H1 (cell line): Measurements from ENCODE around the gene TEDDM1. TPM values are rescaled to one million over a fixed set of nuclear protein-coding genes. Genes with fewer than 3 reads are reported as not detected.
A peak's percentile ranks its signal among the peaks of the same experiment; 100 is the strongest.

Experiments
- CTCF ChIA-PET: fragments of 300-600 bp; sonication (Branson Sonifier 250); formaldehyde crosslinking; loops from one replicate; lab custom pipeline; 2021; ENCODE audit not compliant: partially characterized antibody; lab: Charles Lee
- POLR2A ChIA-PET: fragments of 300-600 bp; sonication (Branson Sonifier 250); formaldehyde crosslinking; loops from one replicate; lab custom pipeline; 2021; ENCODE audit warnings: inconsistent platforms; ENCODE audit not compliant: partially characterized antibody; lab: Charles Lee
- DNase-seq, 2 experiments: peaks; one replicate each; pipeline versions ENCODE4 v3.0.0 to v3.0.0-alpha.2; 2010 to 2022; ENCODE audit warnings: low spot score in 2 of 2, low read depth in 1 of 2, mixed read lengths in 1 of 2
- FAIRE-seq: peaks from 2 replicates; lab custom pipeline; 2011; peaks lifted over from hg19 to GRCh38; lab: Jason Lieb, UNC
- H2AFZ ChIP-seq: 2 replicates; pipeline ENCODE4 v1.8.1; 2012; ENCODE audit warnings: low read length, inconsistent platforms
- H2AK5ac ChIP-seq: 2 replicates; pipeline ENCODE4 v1.6.1; 2013; ENCODE audit warnings: low read depth, low read length
- H2BK120ac ChIP-seq: replicated peaks from 2 replicates; pipeline ENCODE3; 2013; ENCODE audit warnings: low read depth, low read length, inconsistent platforms
- H2BK12ac ChIP-seq: 2 replicates; pipeline ENCODE4 v1.6.1; 2013; ENCODE audit warnings: low read depth, low read length
- H2BK15ac ChIP-seq: 2 replicates; pipeline ENCODE4 v1.6.1; 2013; ENCODE audit warnings: low read length
- H2BK20ac ChIP-seq: 2 replicates; pipeline ENCODE4 v1.6.1; 2013; ENCODE audit warnings: low read length
- H2BK5ac ChIP-seq: 2 replicates; pipeline ENCODE4 v1.6.1; 2013; ENCODE audit warnings: low read depth, low read length
- H3K14ac ChIP-seq: 2 replicates; pipeline ENCODE4 v1.6.1; 2013; ENCODE audit warnings: inconsistent platforms; ENCODE audit not compliant: insufficient read length
- H3K18ac ChIP-seq: 2 replicates; pipeline ENCODE4 v1.6.1; 2013; ENCODE audit warnings: low read length; ENCODE audit errors: extremely low read depth
- H3K23ac ChIP-seq: 2 replicates; pipeline ENCODE4 v1.6.1; 2013; ENCODE audit warnings: inconsistent platforms; ENCODE audit not compliant: insufficient read length
- H3K23me2 ChIP-seq: 2 replicates; pipeline ENCODE4 v1.6.1; 2013; ENCODE audit warnings: low read depth, low read length
- H3K27ac ChIP-seq: 2 replicates; pipeline ENCODE4 v1.6.1; 2011; ENCODE audit warnings: low read depth, low read length, inconsistent platforms
- H3K27me3 ChIP-seq, 4 experiments: replicated peaks in 1 of 4; 1 replicate in 1 of 4; 2 replicates in 3 of 4; pipeline versions ENCODE4 v1.6.1 to v1.8.1; 2011 to 2013; ENCODE audit warnings: low read length in 3 of 4, mild to moderate bottlenecking in 3 of 4, inconsistent platforms in 2 of 4, mixed read lengths in 2 of 4, moderate library complexity in 1 of 4; ENCODE audit not compliant: control insufficient read depth in 3 of 4, insufficient read depth in 3 of 4; ENCODE audit errors: extremely low read depth in 1 of 4
- H3K36me3 ChIP-seq, 4 experiments: 2 replicates each; pipeline versions ENCODE4 v1.6.1 to v1.8.1; 2011 to 2013; ENCODE audit warnings: mild to moderate bottlenecking in 4 of 4, low read length in 3 of 4, moderate library complexity in 2 of 4, control low read depth in 1 of 4, inconsistent platforms in 1 of 4; ENCODE audit not compliant: insufficient read depth in 4 of 4, control insufficient read depth in 2 of 4
- H3K4ac ChIP-seq: replicated peaks from 2 replicates; pipeline ENCODE3; 2013; ENCODE audit warnings: low read length, low read depth, mixed read lengths, inconsistent platforms; ENCODE audit not compliant: insufficient read length
- H3K4me1 ChIP-seq, 4 experiments: replicated peaks in 1 of 4; 1 replicate in 1 of 4; 2 replicates in 3 of 4; pipeline versions ENCODE4 v1.6.1 to v1.8.1; 2011 to 2013; ENCODE audit warnings: low read length in 3 of 4, inconsistent platforms in 2 of 4, mixed read lengths in 1 of 4; ENCODE audit not compliant: insufficient read depth in 4 of 4, control insufficient read depth in 3 of 4
- H3K4me2 ChIP-seq, 2 experiments: 2 replicates each; pipeline versions ENCODE4 v1.6.1 to v1.8.1; 2011 to 2013; ENCODE audit warnings: low read depth in 2 of 2, low read length in 2 of 2, control low read depth in 1 of 2, inconsistent platforms in 1 of 2, mild to moderate bottlenecking in 1 of 2; ENCODE audit not compliant: insufficient read depth in 1 of 2
- H3K4me3 ChIP-seq, 4 experiments: fragments of 200-600, 300-600 bp in 1 of 4; sonication (generic), shearing (Covaris generic), sonication (Bioruptor Twin) in 1 of 4; 2 replicates each; pipeline versions ENCODE4 v1.5.1 to v1.8.1; 2011 to 2016; ENCODE audit warnings: low read length in 4 of 4, low read depth in 3 of 4, control low read depth in 2 of 4, inconsistent platforms in 2 of 4, mild to moderate bottlenecking in 2 of 4, mixed read lengths in 1 of 4, moderate library complexity in 1 of 4; ENCODE audit not compliant: insufficient read depth in 2 of 4; ENCODE audit errors: extremely low read depth in 1 of 4
- H3K56ac ChIP-seq: replicated peaks from 2 replicates; pipeline ENCODE3; 2013; ENCODE audit warnings: low read depth, mild to moderate bottlenecking, mixed read lengths, low read length, inconsistent platforms; ENCODE audit not compliant: insufficient read length
- H3K79me1 ChIP-seq: 2 replicates; pipeline ENCODE4 v1.6.1; 2013; ENCODE audit warnings: low read depth, low read length, control low read depth
- H3K79me2 ChIP-seq, 2 experiments: 2 replicates each; pipeline versions ENCODE4 v1.6.1 to v1.8.1; 2012 to 2013; ENCODE audit warnings: low read length in 2 of 2, mild to moderate bottlenecking in 2 of 2, inconsistent platforms in 1 of 2; ENCODE audit not compliant: insufficient read depth in 2 of 2, control insufficient read depth in 1 of 2
- H3K9ac ChIP-seq, 4 experiments: replicated peaks in 1 of 4; 1 replicate in 1 of 4; 2 replicates in 3 of 4; pipeline versions ENCODE4 v1.6.1 to v1.8.1; 2011 to 2013; ENCODE audit warnings: low read depth in 3 of 4, low read length in 3 of 4, control low read depth in 2 of 4, mild to moderate bottlenecking in 2 of 4, moderate library complexity in 2 of 4, inconsistent platforms in 1 of 4; ENCODE audit errors: extremely low read depth in 1 of 4
- H3K9me3 ChIP-seq, 2 experiments: 2 replicates each; pipeline versions ENCODE4 v1.6.1 to v1.8.1; 2012 to 2013; ENCODE audit warnings: mild to moderate bottlenecking in 2 of 2, moderate library complexity in 2 of 2, control low read depth in 1 of 2, inconsistent platforms in 1 of 2, low read depth in 1 of 2, low read length in 1 of 2, mixed read lengths in 1 of 2; ENCODE audit not compliant: insufficient read depth in 2 of 2
- H4K20me1 ChIP-seq, 2 experiments: replicated peaks in 1 of 2; 2 replicates each; pipeline versions ENCODE3 to v1.8.1; 2011 to 2013; ENCODE audit warnings: inconsistent platforms in 2 of 2, low read length in 2 of 2, mild to moderate bottlenecking in 1 of 2; ENCODE audit not compliant: insufficient read depth in 2 of 2, control insufficient read depth in 1 of 2
- H4K5ac ChIP-seq: 2 replicates; pipeline ENCODE4 v1.6.1; 2013; ENCODE audit warnings: low read length, low read depth, mixed read lengths, inconsistent platforms; ENCODE audit not compliant: insufficient read length
- H4K8ac ChIP-seq: 2 replicates; pipeline ENCODE4 v1.8.0; 2013; ENCODE audit warnings: mild to moderate bottlenecking, moderate library complexity, low read length, inconsistent platforms; ENCODE audit not compliant: insufficient read depth; ENCODE audit errors: extremely low read depth
- H4K91ac ChIP-seq: replicated peaks from 2 replicates; pipeline ENCODE3; 2013; ENCODE audit warnings: low read length, mixed read lengths, inconsistent platforms; ENCODE audit not compliant: insufficient read length
- BCL11A ChIP-seq, 2 experiments: IDR thresholded peaks; one replicate each; pipeline ENCODE4 v1.6.1; 2011; ENCODE audit warnings: low read depth in 2 of 2, low read length in 2 of 2, mild to moderate bottlenecking in 2 of 2
- EZH2 ChIP-seq: fragments of 200-600 bp; sonication (generic); IDR thresholded peaks from 2 replicates; pipeline ENCODE4 v1.7.1; 2012; ENCODE audit warnings: low read depth, mild to moderate bottlenecking, moderate library complexity, low read length, inconsistent platforms; ENCODE audit not compliant: severe bottlenecking
- SIN3A ChIP-seq, 2 experiments: IDR thresholded peaks in 1 of 2; conservative IDR thresholded peaks in 1 of 2; 2 replicates each; pipeline ENCODE4 v1.6.1; 2011 to 2012; ENCODE audit warnings: low read length in 2 of 2, improper control_type of control experiment in 1 of 2, low read depth in 1 of 2, mild to moderate bottlenecking in 1 of 2
- WGBS, 2 experiments: shearing (Covaris generic) in 1 of 2; methylation state at CpG; one replicate each; pipeline versions ENCODE4 v1.1.6 to v1.1.7; 2013 to 2015; ENCODE audit warnings: low lambda C conversion rate in 2 of 2, mixed read lengths in 2 of 2, inconsistent platforms in 1 of 2, low coverage in 1 of 2, missing lambda C conversion rate in 1 of 2; ENCODE audit not compliant: insufficient replicate concordance in 2 of 2, insufficient coverage in 1 of 2, insufficient read length in 1 of 2; ENCODE audit errors: extremely low coverage in 1 of 2, missing lambda C conversion rate in 1 of 2; 5-methylcytosine and 5-hydroxymethylcytosine counted together
- polyA plus RNA-seq, 7 experiments: library from polyadenylated mRNA; depleted of rRNA in 3 of 7; stranded (reverse) in 5 of 7; unstranded in 2 of 7; fragments of >200 nt in 5 of 7; fragments of 200-250 nt in 2 of 7; gene quantifications; 1 replicate in 5 of 7; 2 replicates in 1 of 7; 4 replicates in 1 of 7; pipeline versions ENCODE4 v1.2.1 to v1.2.3, GENCODE V29; 2011 to 2013; ENCODE audit warnings: missing spikeins in 2 of 7, mixed read lengths in 2 of 7
- total RNA-seq: library from RNA; stranded (reverse); fragmentation: NEBNext Ultra II Directional; extraction: Animal tissue kit (Norgen Biotek cat#: 25700); gene quantifications from 2 replicates; pipeline ENCODE4 v1.2.1, GENCODE V29; 2021

Gene TEDDM1
- total and polyA plus RNA-seq, 2 of the 8 experiments (the other 6 are each of a cell fraction or from before 2014, with no cell fraction given) = not detected

DNA sequence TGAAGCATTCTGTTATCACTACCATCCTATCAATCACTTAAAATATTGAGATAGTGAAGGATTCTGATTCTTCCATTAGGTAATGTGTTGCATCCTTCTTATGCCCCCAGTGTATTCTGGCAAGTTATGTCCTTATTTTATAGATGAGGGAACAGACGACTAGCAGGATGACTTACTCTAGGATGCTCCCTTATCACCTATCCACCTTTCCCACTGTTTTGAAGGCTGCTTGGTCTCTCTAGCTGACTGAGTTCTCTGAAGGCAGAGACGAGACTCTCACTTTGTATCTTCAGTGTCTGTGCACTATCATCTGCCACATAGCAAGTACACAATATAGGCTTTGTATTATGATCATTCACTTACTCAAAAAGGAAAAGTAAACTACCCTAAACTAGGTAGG is 12.9 kb downstream of the TEDDM1 start:
- Histone ChIP-seq H3K27ac (no peak overlapping the region), H4K20me1 (peaks cover 38 to 49% of the 10 kb centered on the region in 2 experiments), H2BK20ac (no peak overlapping the region), H3K27me3 (no peaks in the 10 kb centered on the region), H4K8ac (no peak overlapping the region), H3K23me2 (peaks cover 8% of the 10 kb centered on the region), H3K9me3 (no peaks in the 10 kb centered on the region), H3K79me1 (peaks cover 10% of the 10 kb centered on the region), H4K5ac (no peak overlapping the region), H3K79me2 (peaks cover 33 to 61% of the 10 kb centered on the region in 2 experiments), H2BK5ac (no peak overlapping the region), H2BK15ac (no peak overlapping the region), H3K9ac (no peak overlapping the region), H3K4me3 (peak overlapping the region in 1 of 4 experiments; percentile 96; a peak in 1 of 8 replicates), H3K14ac (no peak overlapping the region), H2BK12ac (no peak overlapping the region), H3K4ac (no peak overlapping the region), H3K56ac (no peak overlapping the region), H2AK5ac (no peak overlapping the region)
- FAIRE-seq = no peak
- POLR2A ChIA-PET = interaction anchor here (0.6 to 3.3 kb wide), 10 partner anchors 8 to 303 kb away, joined by 3 to 69 read pairs (median 3); no protein-coding TSS in a partner anchor
- no peak for TF ChIP-seq EZH2
- TF ChIP-seq BCL11A (IDR thresholded peaks at IDR 0.05; ENCODE audit: low read depth in 2 of 2, low read length in 2 of 2) = no peak
- TF ChIP-seq SIN3A (conservative IDR thresholded peaks at IDR 0.05 in 1 of 2, IDR thresholded peaks at IDR 0.05 in 1 of 2; ENCODE audit: low read depth in 1 of 2, low read length in 2 of 2) = no peak
- TF ChIP-seq, all 59 proteins: peak for 0
- no peak overlapping the region for H2BK120ac ChIP-seq
- 89% methylated on average over 2 of the region's 2 CpGs; no CpG with 5 or more reads in 1 of the 2 experiments for WGBS, 2 experiments
- no peak overlapping the region for H3K23ac ChIP-seq
- H4K91ac ChIP-seq = no peak overlapping the region
- no peak overlapping the region for H3K18ac ChIP-seq
- H2AFZ ChIP-seq = no peak overlapping the region
- CTCF ChIA-PET = interaction anchor here (0.8 to 1.7 kb wide), 4 partner anchors 9 to 28 kb away, joined by 3 to 5 read pairs (median 4); no protein-coding TSS in a partner anchor
- H3K4me2 ChIP-seq = peak overlapping the region in 1 of 2 experiments; percentile 95; a peak in 1 of 4 replicates
- no peak for DNase-seq
- H3K4me1 ChIP-seq = peaks cover 0 to 6% (median 4%) of the 10 kb centered on the region in 4 experiments; a peak in 5 of 7 replicates
- peaks cover 46 to 81% (median 59%) of the 10 kb centered on the region in 4 experiments for H3K36me3 ChIP-seq
